H9 (cell line): ENCODE data around the gene GMPR2. TPM values are rescaled to one million over a fixed set of nuclear protein-coding genes. Genes with fewer than 3 reads are reported as not detected.

Experiments
- DNase-seq: peaks from one replicate; pipeline ENCODE4 v3.0.0-alpha.2; 2017
- H2AFZ ChIP-seq: one replicate; pipeline ENCODE4 v1.6.1; 2013; ENCODE audit warnings: mild to moderate bottlenecking, low read length, control low read depth, moderate library complexity
- H2AK5ac ChIP-seq: 2 replicates; pipeline ENCODE4 v1.6.1; 2013; ENCODE audit warnings: low read length, control low read depth, mixed read lengths; ENCODE audit not compliant: insufficient read length
- H2BK120ac ChIP-seq: one replicate; pipeline ENCODE4 v1.6.1; 2013; ENCODE audit warnings: low read depth, mild to moderate bottlenecking, low read length, control low read depth, inconsistent platforms; ENCODE audit not compliant: poor library complexity, severe bottlenecking
- H2BK12ac ChIP-seq: 2 replicates; pipeline ENCODE4 v1.6.1; 2013; ENCODE audit warnings: low read length, control low read depth, mixed read lengths, low read depth; ENCODE audit not compliant: insufficient read length
- H2BK15ac ChIP-seq: 2 replicates; pipeline ENCODE4 v1.6.1; 2013; ENCODE audit warnings: low read depth, low read length, control low read depth
- H2BK20ac ChIP-seq: one replicate; pipeline ENCODE4 v1.6.1; 2013; ENCODE audit warnings: low read depth, mild to moderate bottlenecking, low read length, control low read depth, inconsistent platforms; ENCODE audit not compliant: poor library complexity, severe bottlenecking
- H2BK5ac ChIP-seq: 2 replicates; pipeline ENCODE4 v1.6.1; 2013; ENCODE audit warnings: low read length, control low read depth, mixed read lengths; ENCODE audit not compliant: insufficient read length
- H3K14ac ChIP-seq: 2 replicates; pipeline ENCODE4 v1.6.1; 2013; ENCODE audit warnings: low read length, control low read depth; ENCODE audit not compliant: insufficient read depth
- H3K18ac ChIP-seq: 2 replicates; pipeline ENCODE4 v1.6.1; 2013; ENCODE audit warnings: low read depth, mild to moderate bottlenecking, mixed read lengths, low read length, control low read depth; ENCODE audit not compliant: insufficient read length
- H3K23ac ChIP-seq: 2 replicates; pipeline ENCODE4 v1.6.1; 2013; ENCODE audit warnings: low read length, control low read depth, mixed read lengths, low read depth; ENCODE audit not compliant: insufficient read length
- H3K23me2 ChIP-seq: 2 replicates; pipeline ENCODE4 v1.6.1; 2013; ENCODE audit warnings: low read depth, mild to moderate bottlenecking, mixed read lengths, low read length, control low read depth; ENCODE audit not compliant: insufficient read length, poor library complexity, severe bottlenecking
- H3K27ac ChIP-seq: 2 replicates; pipeline ENCODE4 v1.5.1; 2013; ENCODE audit warnings: low read length, control low read depth, mixed read lengths, low read depth; ENCODE audit not compliant: insufficient read length
- H3K27me3 ChIP-seq: 2 replicates; pipeline ENCODE4 v1.6.1; 2013; ENCODE audit warnings: low read length, control low read depth, inconsistent platforms; ENCODE audit not compliant: insufficient read depth
- H3K4ac ChIP-seq: 2 replicates; pipeline ENCODE4 v1.6.1; 2013; ENCODE audit warnings: low read depth, mild to moderate bottlenecking, control low read depth, inconsistent platforms, low read length, moderate library complexity
- H3K4me1 ChIP-seq: 2 replicates; pipeline ENCODE4 v1.6.1; 2013; ENCODE audit warnings: low read length, control low read depth, inconsistent platforms; ENCODE audit not compliant: insufficient read depth
- H3K4me2 ChIP-seq: 2 replicates; pipeline ENCODE4 v1.6.1; 2013; ENCODE audit warnings: low read length, control low read depth, mixed read lengths; ENCODE audit not compliant: insufficient read length, insufficient read depth
- H3K56ac ChIP-seq: 2 replicates; pipeline ENCODE4 v1.6.1; 2013; ENCODE audit warnings: low read depth, mild to moderate bottlenecking, mixed read lengths, low read length, control low read depth; ENCODE audit not compliant: insufficient read length
- H3K79me1 ChIP-seq: 2 replicates; pipeline ENCODE4 v1.6.1; 2013; ENCODE audit warnings: low read depth, mild to moderate bottlenecking, moderate library complexity, low read length, control low read depth, inconsistent platforms; ENCODE audit not compliant: insufficient read depth, poor library complexity, severe bottlenecking
- H3K79me2 ChIP-seq: 2 replicates; pipeline ENCODE4 v1.6.1; 2013; ENCODE audit warnings: low read length, control low read depth, inconsistent platforms; ENCODE audit not compliant: insufficient read depth
- H3K9ac ChIP-seq: 2 replicates; pipeline ENCODE4 v1.6.1; 2013; ENCODE audit warnings: low read length, control low read depth, mixed read lengths; ENCODE audit not compliant: insufficient read length; ENCODE audit errors: extremely low read depth
- H3K9me3 ChIP-seq: one replicate; pipeline ENCODE4 v1.6.1; 2013; ENCODE audit warnings: low read depth, low read length, inconsistent platforms; ENCODE audit not compliant: control insufficient read depth
- H3T11ph ChIP-seq: one replicate; pipeline ENCODE4 v1.6.1; 2013; ENCODE audit warnings: mild to moderate bottlenecking, low read length, control low read depth, inconsistent platforms
- H4K20me1 ChIP-seq: one replicate; pipeline ENCODE4 v1.6.1; 2013; ENCODE audit not compliant: control insufficient read depth, insufficient read length, insufficient read depth
- H4K5ac ChIP-seq: 2 replicates; pipeline ENCODE4 v1.6.1; 2013; ENCODE audit warnings: low read depth, mild to moderate bottlenecking, mixed read lengths, low read length, control low read depth; ENCODE audit not compliant: insufficient read length
- H4K8ac ChIP-seq: replicated peaks from 2 replicates; pipeline ENCODE4 v1.6.1; 2013; ENCODE audit warnings: low read length, control low read depth, mixed read lengths, low read depth; ENCODE audit not compliant: insufficient read length
- H4K91ac ChIP-seq: 2 replicates; pipeline ENCODE4 v1.6.1; 2013; ENCODE audit warnings: low read depth, mild to moderate bottlenecking, moderate library complexity, mixed read lengths, low read length, control low read depth; ENCODE audit not compliant: insufficient read length
- H3K27ac Mint-ChIP-seq, 3 experiments: 2 replicates in 2 of 3; 3 replicates in 1 of 3; pipeline ENCODE4 v1.8.0; 2020 to 2021; ENCODE audit warnings: mixed read lengths in 3 of 3, mild to moderate bottlenecking in 1 of 3, moderate library complexity in 1 of 3
- H3K27me3 Mint-ChIP-seq: 2 replicates; pipeline ENCODE4 v1.8.0; 2021; ENCODE audit warnings: low read depth, mild to moderate bottlenecking, moderate library complexity, mixed read lengths
- H3K36me3 Mint-ChIP-seq, 3 experiments: 2 replicates in 2 of 3; 3 replicates in 1 of 3; pipeline ENCODE4 v1.8.0; 2020 to 2021; ENCODE audit warnings: low read depth in 3 of 3, mixed read lengths in 3 of 3; ENCODE audit not compliant: insufficient read depth in 1 of 3
- H3K4me1 Mint-ChIP-seq, 2 experiments: 2 replicates each; pipeline ENCODE4 v1.8.0; 2020; ENCODE audit warnings: mixed read lengths in 2 of 2
- H3K4me3 Mint-ChIP-seq, 2 experiments: 2 replicates in 1 of 2; 3 replicates in 1 of 2; pipeline ENCODE4 v1.8.0; 2020 to 2021; ENCODE audit warnings: mild to moderate bottlenecking in 2 of 2, mixed read lengths in 2 of 2, moderate library complexity in 1 of 2
- H3K9me3 Mint-ChIP-seq, 2 experiments: 2 replicates in 1 of 2; 3 replicates in 1 of 2; pipeline ENCODE4 v1.8.0; 2020; ENCODE audit warnings: mild to moderate bottlenecking in 2 of 2, mixed read lengths in 2 of 2, moderate library complexity in 1 of 2
- WGBS: extraction: QIAGEN DNeasy Blood & Tissue Kit; methylation state at CpG from one replicate; pipeline ENCODE4 v1.1.7; 2013; ENCODE audit warnings: missing lambda C conversion rate, low lambda C conversion rate, mixed read lengths; ENCODE audit not compliant: insufficient read length; ENCODE audit errors: extremely low coverage; 5-methylcytosine and 5-hydroxymethylcytosine counted together
- total RNA-seq: library from RNA; stranded (reverse); gene quantifications from 2 replicates; pipeline ENCODE4 v1.2.1, GENCODE V29; 2021
- TF ChIP-seq, protein P1 (sequence below): fragments of 200-600 bp; sonication (generic); conservative IDR thresholded peaks from 3 replicates; pipeline ENCODE4 v1.8.0; 2021; ENCODE audit warnings: antibody characterized with exemption, mild to moderate bottlenecking

Gene GMPR2
- total RNA-seq, 1 experiment from 2014 or later: 84.7 TPM

DNA sequence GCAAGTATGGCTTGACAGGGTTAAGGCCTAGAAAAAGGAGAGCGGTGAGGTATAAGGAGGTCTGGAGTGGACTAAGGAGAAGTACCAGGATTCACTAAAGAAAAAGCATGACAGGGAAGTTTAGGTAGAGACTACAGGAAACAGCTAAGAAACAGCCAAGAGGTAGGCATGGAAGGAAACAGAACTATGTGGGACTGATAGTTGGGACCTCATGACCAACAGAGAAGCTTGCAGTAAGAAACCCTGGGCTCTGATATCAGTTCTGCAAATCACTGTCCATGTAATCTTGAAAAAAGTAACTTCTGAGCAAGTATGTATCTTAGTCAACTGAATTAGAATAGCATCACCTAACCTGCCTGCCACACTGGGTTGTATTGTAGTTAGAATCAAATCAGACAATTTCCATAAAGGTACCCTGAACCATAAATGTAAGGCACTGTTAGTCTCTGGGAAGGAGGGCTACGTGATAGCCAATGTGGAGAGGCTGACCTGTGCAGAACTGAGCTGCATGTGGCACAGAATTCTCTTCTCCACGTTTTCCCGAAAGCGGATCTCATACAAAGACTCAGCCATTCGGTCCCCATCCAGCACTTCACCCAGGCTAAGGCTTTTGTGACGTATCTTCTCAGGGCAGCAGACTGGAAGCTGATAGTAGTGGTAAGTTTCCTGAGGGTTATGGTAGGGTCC, 38.4 kb upstream of the GMPR2 start:
- H3K56ac ChIP-seq: no peak overlapping the region
- WGBS: no CpG with 5 or more reads among the region's 7 CpGs
- no peak overlapping the region for H4K8ac ChIP-seq
- Mint-ChIP-seq H3K4me1 (peaks cover 26 to 31% of the 10 kb centered on the region in 2 experiments), H3K27ac (no peak overlapping the region), H3K4me3 (peak overlapping the region; percentile 92 to 98), H3K27me3 (no peaks in the 10 kb centered on the region), H3K36me3 (peaks cover 13 to 47% (median 45%) of the 10 kb centered on the region in 3 experiments), H3K9me3 (no peaks in the 10 kb centered on the region)
- no peaks in the 10 kb centered on the region for H3K4me1 ChIP-seq
- no peak overlapping the region for H2BK5ac ChIP-seq
- H3K23me2 ChIP-seq: peaks cover 8% of the 10 kb centered on the region
- no peak overlapping the region for H2BK12ac ChIP-seq
- DNase-seq: no peak
- H3K79me2 ChIP-seq: no peaks in the 10 kb centered on the region
- H4K20me1 ChIP-seq: no peaks in the 10 kb centered on the region
- no peak overlapping the region for H2BK20ac ChIP-seq
- H2BK15ac ChIP-seq: no peak overlapping the region; the same call in 1 of the 2 replicates
- H3K9me3 ChIP-seq: no peaks in the 10 kb centered on the region
- H2AK5ac ChIP-seq: no peak overlapping the region
- TF ChIP-seq, protein P1, sequence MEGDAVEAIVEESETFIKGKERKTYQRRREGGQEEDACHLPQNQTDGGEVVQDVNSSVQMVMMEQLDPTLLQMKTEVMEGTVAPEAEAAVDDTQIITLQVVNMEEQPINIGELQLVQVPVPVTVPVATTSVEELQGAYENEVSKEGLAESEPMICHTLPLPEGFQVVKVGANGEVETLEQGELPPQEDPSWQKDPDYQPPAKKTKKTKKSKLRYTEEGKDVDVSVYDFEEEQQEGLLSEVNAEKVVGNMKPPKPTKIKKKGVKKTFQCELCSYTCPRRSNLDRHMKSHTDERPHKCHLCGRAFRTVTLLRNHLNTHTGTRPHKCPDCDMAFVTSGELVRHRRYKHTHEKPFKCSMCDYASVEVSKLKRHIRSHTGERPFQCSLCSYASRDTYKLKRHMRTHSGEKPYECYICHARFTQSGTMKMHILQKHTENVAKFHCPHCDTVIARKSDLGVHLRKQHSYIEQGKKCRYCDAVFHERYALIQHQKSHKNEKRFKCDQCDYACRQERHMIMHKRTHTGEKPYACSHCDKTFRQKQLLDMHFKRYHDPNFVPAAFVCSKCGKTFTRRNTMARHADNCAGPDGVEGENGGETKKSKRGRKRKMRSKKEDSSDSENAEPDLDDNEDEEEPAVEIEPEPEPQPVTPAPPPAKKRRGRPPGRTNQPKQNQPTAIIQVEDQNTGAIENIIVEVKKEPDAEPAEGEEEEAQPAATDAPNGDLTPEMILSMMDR: no peak
- no peak overlapping the region for H3K27ac ChIP-seq
- no peak overlapping the region for H3K9ac ChIP-seq
- no peak overlapping the region for H3K18ac ChIP-seq
- H3K4ac ChIP-seq: no peak overlapping the region
- H3T11ph ChIP-seq: no peak overlapping the region
- peak overlapping the region; percentile 71 for H3K4me2 ChIP-seq
- H4K91ac ChIP-seq: no peak overlapping the region
- no peaks in the 10 kb centered on the region for H3K27me3 ChIP-seq
- no peak overlapping the region for H3K23ac ChIP-seq
- H2AFZ ChIP-seq: no peak overlapping the region
- no peak overlapping the region for H4K5ac ChIP-seq
- no peaks in the 10 kb centered on the region for H3K79me1 ChIP-seq
- no peak overlapping the region for H2BK120ac ChIP-seq
- H3K14ac ChIP-seq: no peak overlapping the region
